Measurements from ENCODE around the gene GNAI1.

The GNAI1 gene

GRCh38 chr7:80141376-80141775 is 6.7 kb downstream of the GNAI1 start:
- TF ChIP-seq CTCF (IDR thresholded peaks at IDR 0.05) = no peak

GRCh38 chr7:80142853-80143580 is 8.4 kb downstream of the GNAI1 start:
- TF ChIP-seq CTCF (IDR thresholded peaks at IDR 0.05) = no peak

GRCh38 chr7:80145780-80146422 is 11.3 kb downstream of the GNAI1 start:
- no peak for TF ChIP-seq CTCF (IDR thresholded peaks at IDR 0.05)

GRCh38 chr7:80146545-80147182 is 12.0 kb downstream of the GNAI1 start:
- no peak for TF ChIP-seq CTCF (IDR thresholded peaks at IDR 0.05)

GRCh38 chr7:80147543-80148391 is 13.1 kb downstream of the GNAI1 start:
- TF ChIP-seq CTCF (IDR thresholded peaks at IDR 0.05) = no peak

GRCh38 chr7:80150611-80151273 is 16.1 kb downstream of the GNAI1 start:
- no peak for TF ChIP-seq CTCF (IDR thresholded peaks at IDR 0.05)

- no peak for TF ChIP-seq CTCF (IDR thresholded peaks at IDR 0.05)
These were observed 16.6 kb downstream of the GNAI1 start for GRCh38 chr7:80151274-80151665.

Measured in LNCAP (cell line).